ENCODE measurements around the gene CREBBP. TPM values are rescaled to one million over a fixed set of nuclear protein-coding genes. Genes with fewer than 3 reads are reported as not detected.

Gene CREBBP
- total and polyA plus RNA-seq, 2 donors: 11.6 to 20.7 TPM

GRCh38 chr16:3812469-3813172 is 67.9 kb downstream of the CREBBP start:
- 96% methylated on average over 8 of the region's 8 CpGs for WGBS
- no peaks in the 10 kb centered on the region for H3K9me3 ChIP-seq (ENCODE audit: control insufficient read depth in 2 of 2, insufficient read depth in 1 of 2, low read length in 1 of 2)
- H3K27me3 ChIP-seq (ENCODE audit: control insufficient read depth in 2 of 2, insufficient read depth in 1 of 2, low read length in 1 of 2): no peaks in the 10 kb centered on the region
- DNase-seq (ENCODE audit: low read depth in 6 of 9, low spot score in 9 of 9): no peak
- H3K27ac ChIP-seq (ENCODE audit: low read depth in 1 of 2, low read length in 1 of 2): no peak overlapping the region
- peaks cover 6 to 8% of the 10 kb centered on the region in 2 donors for H3K4me1 ChIP-seq (ENCODE audit: control insufficient read depth in 2 of 2, insufficient read depth in 2 of 2, low read length in 2 of 2)
- peaks cover 26 to 28% of the 10 kb centered on the region in 2 donors for H3K36me3 ChIP-seq (ENCODE audit: control insufficient read depth in 2 of 2, insufficient read depth in 2 of 2, low read length in 1 of 2)
- H3K4me3 ChIP-seq (ENCODE audit: low read length in 2 of 2): no peak overlapping the region

DNA sequence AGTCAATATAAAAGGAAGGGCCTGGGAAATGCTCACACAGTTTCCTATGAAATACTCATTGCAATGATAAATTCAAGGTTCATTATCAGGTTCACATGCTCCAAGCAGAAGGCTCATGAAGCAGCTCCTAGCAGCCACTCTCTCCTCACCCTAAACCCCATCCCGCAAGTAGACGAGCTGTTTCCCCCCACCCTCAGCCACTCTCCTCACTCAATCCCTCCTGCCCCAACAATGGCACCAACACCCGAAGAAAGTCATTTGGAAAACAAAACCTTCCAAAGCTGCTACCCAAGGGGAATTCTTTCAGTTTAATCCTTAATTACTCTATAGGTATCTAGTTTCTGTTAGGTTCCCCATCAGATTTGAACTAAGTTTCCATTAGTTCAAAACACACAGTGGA is 69.7 kb downstream of the CREBBP start:
- over 99% methylated on average over 3 of the region's 3 CpGs for WGBS
- H3K27ac ChIP-seq (ENCODE audit: low read depth in 1 of 2, low read length in 1 of 2): no peak overlapping the region
- H3K9me3 ChIP-seq (ENCODE audit: control insufficient read depth in 2 of 2, insufficient read depth in 1 of 2, low read length in 1 of 2): no peaks in the 10 kb centered on the region
- peaks cover 6 to 9% of the 10 kb centered on the region in 2 donors for H3K4me1 ChIP-seq (ENCODE audit: control insufficient read depth in 2 of 2, insufficient read depth in 2 of 2, low read length in 2 of 2)
- no peak for DNase-seq (ENCODE audit: low read depth in 6 of 9, low spot score in 9 of 9)
- peaks cover 37 to 39% of the 10 kb centered on the region in 2 donors for H3K36me3 ChIP-seq (ENCODE audit: control insufficient read depth in 2 of 2, insufficient read depth in 2 of 2, low read length in 1 of 2)
- no peak overlapping the region for H3K4me3 ChIP-seq (ENCODE audit: low read length in 2 of 2)
- no peaks in the 10 kb centered on the region for H3K27me3 ChIP-seq (ENCODE audit: control insufficient read depth in 2 of 2, insufficient read depth in 1 of 2, low read length in 1 of 2)

DNA sequence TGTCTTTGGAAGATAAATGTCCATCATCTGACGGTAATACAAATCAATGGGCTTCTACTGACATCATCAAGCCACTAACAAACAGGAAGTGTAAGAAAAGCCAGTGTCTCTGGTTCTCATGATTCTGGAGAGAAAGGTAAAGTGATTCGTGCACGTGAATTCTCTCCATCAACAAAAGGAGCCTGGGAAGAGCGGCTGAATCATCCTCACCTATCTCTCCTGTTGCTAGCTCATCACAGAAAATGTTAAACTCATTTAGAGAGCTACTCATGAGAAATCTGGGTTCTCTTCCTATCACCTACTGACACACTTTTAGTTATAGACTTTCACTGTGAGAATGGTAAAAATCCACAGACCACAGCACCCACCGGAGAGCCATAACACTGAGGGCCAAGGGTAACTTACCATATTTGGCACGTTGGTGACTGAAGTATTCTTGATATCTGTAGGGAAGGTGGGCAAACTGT is 70.3 kb downstream of the CREBBP start:
- Histone ChIP-seq H3K4me1 (ENCODE audit: control insufficient read depth in 2 of 2, insufficient read depth in 2 of 2, low read length in 2 of 2) (peaks cover 6 to 9% of the 10 kb centered on the region in 2 donors), H3K9me3 (ENCODE audit: control insufficient read depth in 2 of 2, insufficient read depth in 1 of 2, low read length in 1 of 2) (no peaks in the 10 kb centered on the region), H3K4me3 (ENCODE audit: low read length in 2 of 2) (no peak overlapping the region), H3K36me3 (ENCODE audit: control insufficient read depth in 2 of 2, insufficient read depth in 2 of 2, low read length in 1 of 2) (peaks cover 39 to 41% of the 10 kb centered on the region in 2 donors), H3K27me3 (ENCODE audit: control insufficient read depth in 2 of 2, insufficient read depth in 1 of 2, low read length in 1 of 2) (no peaks in the 10 kb centered on the region), H3K27ac (ENCODE audit: low read depth in 1 of 2, low read length in 1 of 2) (no peak overlapping the region)
- WGBS: 95% methylated on average over 6 of the region's 6 CpGs
- DNase-seq (ENCODE audit: low read depth in 6 of 9, low spot score in 9 of 9): no peak

- H3K27ac ChIP-seq (ENCODE audit: low read depth in 1 of 2, low read length in 1 of 2): no peak overlapping the region
- H3K4me1 ChIP-seq (ENCODE audit: control insufficient read depth in 2 of 2, insufficient read depth in 2 of 2, low read length in 2 of 2): peaks cover 6 to 9% of the 10 kb centered on the region in 2 donors
- no peak for DNase-seq (ENCODE audit: low read depth in 6 of 9, low spot score in 9 of 9)
- no peaks in the 10 kb centered on the region for H3K27me3 ChIP-seq (ENCODE audit: control insufficient read depth in 2 of 2, insufficient read depth in 1 of 2, low read length in 1 of 2)
- H3K9me3 ChIP-seq (ENCODE audit: control insufficient read depth in 2 of 2, insufficient read depth in 1 of 2, low read length in 1 of 2): no peaks in the 10 kb centered on the region
- peaks cover 39 to 43% of the 10 kb centered on the region in 2 donors for H3K36me3 ChIP-seq (ENCODE audit: control insufficient read depth in 2 of 2, insufficient read depth in 2 of 2, low read length in 1 of 2)
- WGBS: 97% methylated on average over 9 of the region's 9 CpGs
- H3K4me3 ChIP-seq (ENCODE audit: low read length in 2 of 2): no peak overlapping the region
These were observed 72.0 kb downstream of the CREBBP start for GRCh38 chr16:3808308-3809063.

GRCh38 chr16:3807425-3808123 is 72.9 kb downstream of the CREBBP start:
- peaks cover 6 to 9% of the 10 kb centered on the region in 2 donors for H3K4me1 ChIP-seq (ENCODE audit: control insufficient read depth in 2 of 2, insufficient read depth in 2 of 2, low read length in 2 of 2)
- H3K27me3 ChIP-seq (ENCODE audit: control insufficient read depth in 2 of 2, insufficient read depth in 1 of 2, low read length in 1 of 2): no peaks in the 10 kb centered on the region
- no peak overlapping the region for H3K4me3 ChIP-seq (ENCODE audit: low read length in 2 of 2)
- H3K9me3 ChIP-seq (ENCODE audit: control insufficient read depth in 2 of 2, insufficient read depth in 1 of 2, low read length in 1 of 2): no peaks in the 10 kb centered on the region
- peak in 1 of 9 donors; percentile 10 for DNase-seq (ENCODE audit: low read depth in 6 of 9, low spot score in 9 of 9)
- no peak overlapping the region for H3K27ac ChIP-seq (ENCODE audit: low read depth in 1 of 2, low read length in 1 of 2)
- H3K36me3 ChIP-seq (ENCODE audit: control insufficient read depth in 2 of 2, insufficient read depth in 2 of 2, low read length in 1 of 2): peaks cover 35 to 48% of the 10 kb centered on the region in 2 donors
- WGBS: 79% methylated on average over 3 of the region's 3 CpGs

DNA sequence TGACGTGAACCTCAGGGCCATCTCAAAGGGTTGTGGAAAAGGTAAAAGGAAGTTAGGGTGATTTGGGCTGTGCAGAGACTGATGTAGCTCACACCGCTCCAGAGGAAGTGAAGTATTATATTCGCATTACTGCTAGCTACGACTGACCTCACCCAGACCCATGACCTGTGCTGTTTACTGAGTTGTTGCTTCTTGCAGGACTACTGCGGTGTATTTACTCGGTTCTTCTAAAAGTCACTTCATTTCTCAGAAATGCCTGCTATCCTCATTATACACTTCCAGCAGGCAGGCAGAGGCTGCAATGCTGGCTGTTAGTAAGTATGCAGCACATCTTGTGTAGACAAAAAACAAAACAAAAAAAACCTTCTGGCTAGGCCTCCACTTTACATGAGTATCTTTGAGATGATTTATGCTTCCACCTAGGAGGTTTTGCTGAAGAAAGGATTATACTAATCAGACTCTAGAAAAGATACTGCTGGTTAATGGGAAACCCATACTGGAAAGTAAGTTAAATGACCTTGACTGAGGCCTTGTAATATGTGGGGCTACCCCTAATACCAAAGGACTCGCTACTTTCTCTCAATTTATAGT is 76.0 kb downstream of the CREBBP start:
- Histone ChIP-seq H3K27ac (ENCODE audit: low read depth in 1 of 2, low read length in 1 of 2) (no peak overlapping the region), H3K4me1 (ENCODE audit: control insufficient read depth in 2 of 2, insufficient read depth in 2 of 2, low read length in 2 of 2) (peaks cover 6 to 9% of the 10 kb centered on the region in 2 donors), H3K4me3 (ENCODE audit: low read length in 2 of 2) (no peak overlapping the region), H3K27me3 (ENCODE audit: control insufficient read depth in 2 of 2, insufficient read depth in 1 of 2, low read length in 1 of 2) (no peaks in the 10 kb centered on the region), H3K9me3 (ENCODE audit: control insufficient read depth in 2 of 2, insufficient read depth in 1 of 2, low read length in 1 of 2) (no peaks in the 10 kb centered on the region), H3K36me3 (ENCODE audit: control insufficient read depth in 2 of 2, insufficient read depth in 2 of 2, low read length in 1 of 2) (peaks cover 21 to 38% of the 10 kb centered on the region in 2 donors)
- DNase-seq (ENCODE audit: low read depth in 6 of 9, low spot score in 9 of 9): no peak
- WGBS: 98% methylated on average over 7 of the region's 7 CpGs

- no peaks in the 10 kb centered on the region for H3K27me3 ChIP-seq (ENCODE audit: control insufficient read depth in 2 of 2, insufficient read depth in 1 of 2, low read length in 1 of 2)
- H3K9me3 ChIP-seq (ENCODE audit: control insufficient read depth in 2 of 2, insufficient read depth in 1 of 2, low read length in 1 of 2): no peaks in the 10 kb centered on the region
- H3K4me3 ChIP-seq (ENCODE audit: low read length in 2 of 2): no peak overlapping the region
- H3K27ac ChIP-seq (ENCODE audit: low read depth in 1 of 2, low read length in 1 of 2): no peak overlapping the region
- 97% methylated on average over 4 of the region's 4 CpGs for WGBS
- H3K36me3 ChIP-seq (ENCODE audit: control insufficient read depth in 2 of 2, insufficient read depth in 2 of 2, low read length in 1 of 2): peaks cover 0 to 15% of the 10 kb centered on the region in 2 donors
- peaks cover 0 to 3% of the 10 kb centered on the region in 2 donors for H3K4me1 ChIP-seq (ENCODE audit: control insufficient read depth in 2 of 2, insufficient read depth in 2 of 2, low read length in 2 of 2)
- DNase-seq (ENCODE audit: low read depth in 6 of 9, low spot score in 9 of 9): no peak
These were observed 79.8 kb downstream of the CREBBP start for GRCh38 chr16:3800477-3801270.

GRCh38 chr16:3800019-3800418 is 80.5 kb downstream of the CREBBP start:
- Histone ChIP-seq H3K4me1 (ENCODE audit: control insufficient read depth in 2 of 2, insufficient read depth in 2 of 2, low read length in 2 of 2) (peaks cover 0 to 3% of the 10 kb centered on the region in 2 donors), H3K27ac (ENCODE audit: low read depth in 1 of 2, low read length in 1 of 2) (no peak overlapping the region), H3K9me3 (ENCODE audit: control insufficient read depth in 2 of 2, insufficient read depth in 1 of 2, low read length in 1 of 2) (no peaks in the 10 kb centered on the region), H3K36me3 (ENCODE audit: control insufficient read depth in 2 of 2, insufficient read depth in 2 of 2, low read length in 1 of 2) (peaks cover 0 to 11% of the 10 kb centered on the region in 2 donors), H3K27me3 (ENCODE audit: control insufficient read depth in 2 of 2, insufficient read depth in 1 of 2, low read length in 1 of 2) (no peaks in the 10 kb centered on the region), H3K4me3 (ENCODE audit: low read length in 2 of 2) (no peak overlapping the region)
- no peak for DNase-seq (ENCODE audit: low read depth in 6 of 9, low spot score in 9 of 9)
- whole genome bisulfite sequencing: 95% methylated on average over 7 of the region's 7 CpGs
